GM12878 (cell line): ENCODE data around the gene OR2T6. TPM values are rescaled to one million over a fixed set of nuclear protein-coding genes. Genes with fewer than 3 reads are reported as not detected.

ENCODE experiments used
- polyA plus RNA-seq, 11 experiments: library from polyadenylated mRNA; depleted of rRNA in 4 of 11; unstranded in 6 of 11; stranded (reverse) in 5 of 11; fragments of >200 nt; fragmentation: Nextera tagmentation in 4 of 11; fragmentation: Illumina TruSeq in 1 of 11; extraction: Ambion mirVana in 4 of 11; extraction: Trizol in 1 of 11; gene quantifications; 1 replicate in 1 of 11; 2 replicates in 10 of 11; pipeline versions ENCODE4 v1.2.1 to v1.2.3, GENCODE V29; 2011 to 2016; ENCODE audit warnings: inconsistent platforms in 2 of 11, missing spikeins in 2 of 11, low read depth in 1 of 11
- total RNA-seq, 4 experiments: library from RNA; depleted of rRNA in 3 of 4; stranded (reverse); fragments of >200 nt in 3 of 4; fragmentation: Illumina TruSeq in 1 of 4; extraction: Trizol in 1 of 4; gene quantifications; 2 replicates each; pipeline versions ENCODE4 v1.2.1 to v1.2.3, GENCODE V29; 2013 to 2021

Gene OR2T6
- total and polyA plus RNA-seq, 10 of the 15 experiments (the other 5 are each of a cell fraction or from before 2014, with no cell fraction given) = not detected

Other genes with a start within 250 kb of the OR2T6 start
Only the 7 nearest of the 17 such genes appear.
- not detected in 2 replicates for gene OR2T12, start 72.3 kb upstream of the OR2T6 start, total RNA-seq (2014; rRNA removed)
- gene OR2T12, start 72.3 kb upstream of the OR2T6 start, total RNA-seq (2014; rRNA removed; fragmentation: Illumina TruSeq; extraction: Trizol) = not detected in 2 replicates
- gene OR2T12, start 72.3 kb upstream of the OR2T6 start, total RNA-seq (2021) = not detected in 2 replicates
- not detected in 2 replicates for gene OR2T12, start 72.3 kb upstream of the OR2T6 start, polyA plus RNA-seq (2011; rRNA removed)
- gene OR2T12, start 72.3 kb upstream of the OR2T6 start, polyA plus RNA-seq (2014; fragmentation: Illumina TruSeq; extraction: Trizol) = not detected in 2 replicates
- gene OR2T12, start 72.3 kb upstream of the OR2T6 start, polyA plus RNA-seq (2014; fragmentation: Nextera tagmentation; extraction: Ambion mirVana) = not detected
- gene OR2T12, start 72.3 kb upstream of the OR2T6 start, polyA plus RNA-seq (2014; rRNA removed) = not detected in 2 replicates
- not detected for gene OR2T12, start 72.3 kb upstream of the OR2T6 start, polyA plus RNA-seq (2016; fragmentation: Nextera tagmentation; extraction: Ambion mirVana)
- not detected in 2 replicates for gene OR2M7, start 51.2 kb upstream of the OR2T6 start, total RNA-seq (2014; rRNA removed)
- gene OR2M7, start 51.2 kb upstream of the OR2T6 start, total RNA-seq (2014; rRNA removed; fragmentation: Illumina TruSeq; extraction: Trizol) = not detected in 2 replicates
- gene OR2M7, start 51.2 kb upstream of the OR2T6 start, total RNA-seq (2021) = not detected in 2 replicates
- gene OR2M7, start 51.2 kb upstream of the OR2T6 start, polyA plus RNA-seq (2011; rRNA removed) = not detected in 2 replicates
- not detected in 2 replicates for gene OR2M7, start 51.2 kb upstream of the OR2T6 start, polyA plus RNA-seq (2014; fragmentation: Illumina TruSeq; extraction: Trizol)
- not detected for gene OR2M7, start 51.2 kb upstream of the OR2T6 start, polyA plus RNA-seq (2014; fragmentation: Nextera tagmentation; extraction: Ambion mirVana)
- gene OR2M7, start 51.2 kb upstream of the OR2T6 start, polyA plus RNA-seq (2014; rRNA removed) = not detected in 2 replicates
- not detected for gene OR2M7, start 51.2 kb upstream of the OR2T6 start, polyA plus RNA-seq (2016; fragmentation: Nextera tagmentation; extraction: Ambion mirVana)
- not detected in 2 replicates for gene OR14C36, start 27.0 kb upstream of the OR2T6 start, total RNA-seq (2014; rRNA removed)
- not detected in 2 replicates for gene OR14C36, start 27.0 kb upstream of the OR2T6 start, total RNA-seq (2014; rRNA removed; fragmentation: Illumina TruSeq; extraction: Trizol)
- not detected in 2 replicates for gene OR14C36, start 27.0 kb upstream of the OR2T6 start, total RNA-seq (2021)
- not detected in 2 replicates for gene OR14C36, start 27.0 kb upstream of the OR2T6 start, polyA plus RNA-seq (2011; rRNA removed)
- gene OR14C36, start 27.0 kb upstream of the OR2T6 start, polyA plus RNA-seq (2014; fragmentation: Illumina TruSeq; extraction: Trizol) = not detected in 2 replicates
- not detected for gene OR14C36, start 27.0 kb upstream of the OR2T6 start, polyA plus RNA-seq (2014; fragmentation: Nextera tagmentation; extraction: Ambion mirVana)
- not detected in 2 replicates for gene OR14C36, start 27.0 kb upstream of the OR2T6 start, polyA plus RNA-seq (2014; rRNA removed)
- not detected for gene OR14C36, start 27.0 kb upstream of the OR2T6 start, polyA plus RNA-seq (2016; fragmentation: Nextera tagmentation; extraction: Ambion mirVana)
- not detected in 2 replicates for gene OR2T4, start 14.1 kb upstream of the OR2T6 start, total RNA-seq (2014; rRNA removed)
- gene OR2T4, start 14.1 kb upstream of the OR2T6 start, total RNA-seq (2014; rRNA removed; fragmentation: Illumina TruSeq; extraction: Trizol) = 0.18 and 0.22 TPM in 2 replicates
- gene OR2T4, start 14.1 kb upstream of the OR2T6 start, total RNA-seq (2021) = not detected in 2 replicates
- 0.19 and 0.30 TPM in 2 replicates for gene OR2T4, start 14.1 kb upstream of the OR2T6 start, polyA plus RNA-seq (2011; rRNA removed)
- not detected in 2 replicates for gene OR2T4, start 14.1 kb upstream of the OR2T6 start, polyA plus RNA-seq (2014; fragmentation: Illumina TruSeq; extraction: Trizol)
- gene OR2T4, start 14.1 kb upstream of the OR2T6 start, polyA plus RNA-seq (2014; fragmentation: Nextera tagmentation; extraction: Ambion mirVana) = not detected
- not detected in 2 replicates for gene OR2T4, start 14.1 kb upstream of the OR2T6 start, polyA plus RNA-seq (2014; rRNA removed)
- not detected for gene OR2T4, start 14.1 kb upstream of the OR2T6 start, polyA plus RNA-seq (2016; fragmentation: Nextera tagmentation; extraction: Ambion mirVana)
- not detected in 2 replicates for gene OR2T1, start 27.3 kb downstream of the OR2T6 start, total RNA-seq (2014; rRNA removed)
- not detected in 2 replicates for gene OR2T1, start 27.3 kb downstream of the OR2T6 start, total RNA-seq (2014; rRNA removed; fragmentation: Illumina TruSeq; extraction: Trizol)
- gene OR2T1, start 27.3 kb downstream of the OR2T6 start, total RNA-seq (2021) = not detected in 2 replicates
- 0.04 TPM in 1 of 2 replicates, not detected in the other for gene OR2T1, start 27.3 kb downstream of the OR2T6 start, polyA plus RNA-seq (2011; rRNA removed)
- not detected in 2 replicates for gene OR2T1, start 27.3 kb downstream of the OR2T6 start, polyA plus RNA-seq (2014; fragmentation: Illumina TruSeq; extraction: Trizol)
- under 1 TPM in 1 of 2 experiments, not detected in 1; 0.02 TPM for gene OR2T1, start 27.3 kb downstream of the OR2T6 start, polyA plus RNA-seq (2014; fragmentation: Nextera tagmentation; extraction: Ambion mirVana)
- not detected in 2 replicates for gene OR2T1, start 27.3 kb downstream of the OR2T6 start, polyA plus RNA-seq (2014; rRNA removed)
- gene OR2T1, start 27.3 kb downstream of the OR2T6 start, polyA plus RNA-seq (2016; fragmentation: Nextera tagmentation; extraction: Ambion mirVana) = not detected
- gene OR2T2, start 69.9 kb downstream of the OR2T6 start, total RNA-seq (2014; rRNA removed) = 6.3 and 8.8 TPM in 2 replicates
- 6.7 and 7.0 TPM in 2 replicates for gene OR2T2, start 69.9 kb downstream of the OR2T6 start, total RNA-seq (2014; rRNA removed; fragmentation: Illumina TruSeq; extraction: Trizol)
- gene OR2T2, start 69.9 kb downstream of the OR2T6 start, total RNA-seq (2021) = 3.8 and 4.4 TPM in 2 replicates
- gene OR2T2, start 69.9 kb downstream of the OR2T6 start, polyA plus RNA-seq (2011; rRNA removed) = 5.0 TPM in 2 replicates
- 0.57 and 0.60 TPM in 2 replicates for gene OR2T2, start 69.9 kb downstream of the OR2T6 start, polyA plus RNA-seq (2014; fragmentation: Illumina TruSeq; extraction: Trizol)
- gene OR2T2, start 69.9 kb downstream of the OR2T6 start, polyA plus RNA-seq (2014; fragmentation: Nextera tagmentation; extraction: Ambion mirVana) = under 1 TPM; 0.07 to 0.18 TPM
- gene OR2T2, start 69.9 kb downstream of the OR2T6 start, polyA plus RNA-seq (2014; rRNA removed) = 0.68 and 0.79 TPM in 2 replicates
- gene OR2T2, start 69.9 kb downstream of the OR2T6 start, polyA plus RNA-seq (2016; fragmentation: Nextera tagmentation; extraction: Ambion mirVana) = 1 to 10 TPM in 1 of 2 experiments, under 1 TPM in 1; 0.86 to 1.5 TPM
- 6.1 and 7.5 TPM in 2 replicates for gene OR2T3, start 97.6 kb downstream of the OR2T6 start, total RNA-seq (2014; rRNA removed)
- 8.5 and 10.1 TPM in 2 replicates for gene OR2T3, start 97.6 kb downstream of the OR2T6 start, total RNA-seq (2014; rRNA removed; fragmentation: Illumina TruSeq; extraction: Trizol)
- 9.2 and 11.2 TPM in 2 replicates for gene OR2T3, start 97.6 kb downstream of the OR2T6 start, total RNA-seq (2021)
- 11.0 and 23.3 TPM in 2 replicates for gene OR2T3, start 97.6 kb downstream of the OR2T6 start, polyA plus RNA-seq (2011; rRNA removed)
- gene OR2T3, start 97.6 kb downstream of the OR2T6 start, polyA plus RNA-seq (2014; fragmentation: Illumina TruSeq; extraction: Trizol) = 6.4 and 8.3 TPM in 2 replicates
- gene OR2T3, start 97.6 kb downstream of the OR2T6 start, polyA plus RNA-seq (2014; fragmentation: Nextera tagmentation; extraction: Ambion mirVana) = 1 to 10 TPM; 2.0 to 2.3 TPM
- gene OR2T3, start 97.6 kb downstream of the OR2T6 start, polyA plus RNA-seq (2014; rRNA removed) = 5.4 and 9.2 TPM in 2 replicates
- gene OR2T3, start 97.6 kb downstream of the OR2T6 start, polyA plus RNA-seq (2016; fragmentation: Nextera tagmentation; extraction: Ambion mirVana) = 1 to 10 TPM; 4.1 to 4.5 TPM